NCI-H2029 (cell line): Measurements from ENCODE around the gene PRKG1.
"Not testable (repeated sequence)": the region's sequence is repeated elsewhere in the genome, so short reads cannot be mapped to it uniquely, and the experiment has no call there.

Source experiments
- DNase-seq: peaks from one replicate; lab custom pipeline; 2025; lab: John Stamatoyannopoulos, UW

The PRKG1 gene

GRCh38 chr10:51700228-51700817 is 626.0 kb downstream of the PRKG1 start:
- no peak for DNase-seq

- no peak for DNase-seq
Observed at GRCh38 chr10:51705774-51706173, 631.5 kb downstream of the PRKG1 start.

- DNase-seq, result no peak
Observed at GRCh38 chr10:51706225-51706624, 631.9 kb downstream of the PRKG1 start.

GRCh38 chr10:51707392-51707791 is 633.1 kb downstream of the PRKG1 start:
- DNase-seq, result no peak

GRCh38 chr10:51707821-51708424 is 633.6 kb downstream of the PRKG1 start:
- no peak for DNase-seq

- DNase-seq, result no peak
Observed at GRCh38 chr10:51708609-51709008, 634.3 kb downstream of the PRKG1 start.

- DNase-seq, result no peak
Observed at GRCh38 chr10:51709324-51709972, 635.2 kb downstream of the PRKG1 start.

- DNase-seq, result no peak
Observed at GRCh38 chr10:51711519-51711891, 637.2 kb downstream of the PRKG1 start.

- no peak for DNase-seq
Observed at GRCh38 chr10:51716981-51717380, 642.7 kb downstream of the PRKG1 start.

- DNase-seq, result no peak
Observed at GRCh38 chr10:51718804-51719291, 644.6 kb downstream of the PRKG1 start.

- DNase-seq, result no peak
Observed at GRCh38 chr10:51724038-51724437, 649.8 kb downstream of the PRKG1 start.

GRCh38 chr10:51729822-51730555 is 655.7 kb downstream of the PRKG1 start:
- DNase-seq, result no peak

- no peak for DNase-seq
Observed at GRCh38 chr10:51733057-51733456, 658.8 kb downstream of the PRKG1 start.

- no peak for DNase-seq
Observed at GRCh38 chr10:51743146-51743545, 668.9 kb downstream of the PRKG1 start.

- DNase-seq, result no peak
Observed at GRCh38 chr10:51744235-51745000, 670.1 kb downstream of the PRKG1 start.

GRCh38 chr10:51745397-51745796 is 671.1 kb downstream of the PRKG1 start:
- no peak for DNase-seq

- DNase-seq, result no peak
Observed at GRCh38 chr10:51747216-51747615, 672.9 kb downstream of the PRKG1 start.

GRCh38 chr10:51748959-51749358 is 674.7 kb downstream of the PRKG1 start:
- no peak for DNase-seq

GRCh38 chr10:51758366-51758765 is 684.1 kb downstream of the PRKG1 start:
- DNase-seq, result no peak

GRCh38 chr10:51758838-51759237 is 684.6 kb downstream of the PRKG1 start:
- not testable (repeated sequence) for DNase-seq

GRCh38 chr10:51759896-51760534 is 685.7 kb downstream of the PRKG1 start:
- no peak for DNase-seq
